Measurements from ENCODE around the gene LIMCH1.

The LIMCH1 gene

DNA sequence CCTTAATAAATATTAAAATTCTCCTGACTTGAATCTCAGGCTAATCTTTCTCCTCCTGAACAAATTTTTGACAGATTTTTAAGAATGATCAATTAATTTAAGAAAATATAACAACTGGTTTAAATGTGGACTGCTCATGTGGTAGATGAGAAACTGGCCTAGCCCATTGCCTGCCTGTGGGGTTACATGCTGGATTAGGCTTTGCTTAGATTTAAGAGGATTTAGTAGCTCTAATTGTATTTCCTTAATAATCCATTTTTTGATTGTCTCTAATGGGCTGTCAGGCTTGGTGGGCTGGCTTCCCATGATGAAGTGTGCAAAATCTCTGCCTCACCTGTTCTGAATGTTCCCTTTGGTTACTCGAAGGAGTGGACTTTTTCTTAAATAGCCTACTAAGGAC lies 27.8 kb upstream of the LIMCH1 start:
- H2AFZ ChIP-seq (ENCODE audit: low read length), result no peak overlapping the region
- no peaks in the 10 kb centered on the region for H3K9me3 ChIP-seq (ENCODE audit: insufficient read depth, low read depth, low read length)
- H3K27me3 ChIP-seq (ENCODE audit: insufficient read depth, low read length, poor library complexity, severe bottlenecking), result no peaks in the 10 kb centered on the region
- H3F3A ChIP-seq (ENCODE audit: low read depth), result no peaks in the 10 kb centered on the region
- no peak overlapping the region for H3K4me2 ChIP-seq (ENCODE audit: low read depth, low read length, poor library complexity, severe bottlenecking)
- H3K36me3 ChIP-seq (ENCODE audit: insufficient read depth, low read length), result no peaks in the 10 kb centered on the region
- H3K4me1 ChIP-seq (ENCODE audit: insufficient read depth, low read length, poor library complexity, severe bottlenecking), result no peaks in the 10 kb centered on the region
- H3K9ac ChIP-seq (ENCODE audit: low read depth, low read length, poor library complexity, severe bottlenecking), result no peak overlapping the region
- H3K79me2 ChIP-seq (ENCODE audit: insufficient read depth, low read length), result no peaks in the 10 kb centered on the region
- no peaks in the 10 kb centered on the region for H4K20me1 ChIP-seq (ENCODE audit: insufficient read depth, low read length, poor library complexity, severe bottlenecking)
- no peak for TF ChIP-seq EZH2phosphoT487 (IDR thresholded peaks at IDR 0.05; ENCODE audit: borderline replicate concordance)
- TF ChIP-seq, protein P1, sequence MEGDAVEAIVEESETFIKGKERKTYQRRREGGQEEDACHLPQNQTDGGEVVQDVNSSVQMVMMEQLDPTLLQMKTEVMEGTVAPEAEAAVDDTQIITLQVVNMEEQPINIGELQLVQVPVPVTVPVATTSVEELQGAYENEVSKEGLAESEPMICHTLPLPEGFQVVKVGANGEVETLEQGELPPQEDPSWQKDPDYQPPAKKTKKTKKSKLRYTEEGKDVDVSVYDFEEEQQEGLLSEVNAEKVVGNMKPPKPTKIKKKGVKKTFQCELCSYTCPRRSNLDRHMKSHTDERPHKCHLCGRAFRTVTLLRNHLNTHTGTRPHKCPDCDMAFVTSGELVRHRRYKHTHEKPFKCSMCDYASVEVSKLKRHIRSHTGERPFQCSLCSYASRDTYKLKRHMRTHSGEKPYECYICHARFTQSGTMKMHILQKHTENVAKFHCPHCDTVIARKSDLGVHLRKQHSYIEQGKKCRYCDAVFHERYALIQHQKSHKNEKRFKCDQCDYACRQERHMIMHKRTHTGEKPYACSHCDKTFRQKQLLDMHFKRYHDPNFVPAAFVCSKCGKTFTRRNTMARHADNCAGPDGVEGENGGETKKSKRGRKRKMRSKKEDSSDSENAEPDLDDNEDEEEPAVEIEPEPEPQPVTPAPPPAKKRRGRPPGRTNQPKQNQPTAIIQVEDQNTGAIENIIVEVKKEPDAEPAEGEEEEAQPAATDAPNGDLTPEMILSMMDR (conservative IDR thresholded peaks at IDR 0.05; ENCODE audit: low read length), result no peak
- H3K4me3 ChIP-seq (ENCODE audit: low read length, poor library complexity, severe bottlenecking), result no peak overlapping the region
- no peaks in the 10 kb centered on the region for H3K9me2 ChIP-seq (replicated peaks; ENCODE audit: low read depth, low read length)

- no peaks in the 10 kb centered on the region for H3K36me3 ChIP-seq (ENCODE audit: insufficient read depth, low read length)
- H3K79me2 ChIP-seq (ENCODE audit: insufficient read depth, low read length), result no peaks in the 10 kb centered on the region
- H3K4me2 ChIP-seq (ENCODE audit: low read depth, low read length, poor library complexity, severe bottlenecking), result no peak overlapping the region
Measured at GRCh38 chr4:41512136-41512535, 25.8 kb upstream of the LIMCH1 start.

GRCh38 chr4:41512596-41512995 lies 25.4 kb upstream of the LIMCH1 start:
- H3K9ac ChIP-seq (ENCODE audit: low read depth, low read length, poor library complexity, severe bottlenecking), result no peak overlapping the region
- H3K9me2 ChIP-seq (replicated peaks; ENCODE audit: low read depth, low read length), result no peaks in the 10 kb centered on the region
- no peaks in the 10 kb centered on the region for H3K27me3 ChIP-seq (ENCODE audit: insufficient read depth, low read length, poor library complexity, severe bottlenecking)
- no peaks in the 10 kb centered on the region for H3F3A ChIP-seq (ENCODE audit: low read depth)
- no peak overlapping the region for H3K4me2 ChIP-seq (ENCODE audit: low read depth, low read length, poor library complexity, severe bottlenecking)
- H3K4me1 ChIP-seq (ENCODE audit: insufficient read depth, low read length, poor library complexity, severe bottlenecking), result no peaks in the 10 kb centered on the region
- no peaks in the 10 kb centered on the region for H3K79me2 ChIP-seq (ENCODE audit: insufficient read depth, low read length)
- H3K36me3 ChIP-seq (ENCODE audit: insufficient read depth, low read length), result no peaks in the 10 kb centered on the region
- TF ChIP-seq, protein P1 (conservative IDR thresholded peaks at IDR 0.05; ENCODE audit: low read length), result no peak
- TF ChIP-seq EZH2phosphoT487 (IDR thresholded peaks at IDR 0.05; ENCODE audit: borderline replicate concordance), result no peak
- no peaks in the 10 kb centered on the region for H3K9me3 ChIP-seq (ENCODE audit: insufficient read depth, low read depth, low read length)
- no peak overlapping the region for H3K4me3 ChIP-seq (ENCODE audit: low read length, poor library complexity, severe bottlenecking)
- no peak overlapping the region for H2AFZ ChIP-seq (ENCODE audit: low read length)
- H4K20me1 ChIP-seq (ENCODE audit: insufficient read depth, low read length, poor library complexity, severe bottlenecking), result no peaks in the 10 kb centered on the region

More at GRCh38 chr4:41512136-41512535, 25.8 kb upstream of the LIMCH1 start:
- H3K9me2 ChIP-seq (replicated peaks; ENCODE audit: low read depth, low read length), result no peaks in the 10 kb centered on the region
- no peaks in the 10 kb centered on the region for H3F3A ChIP-seq (ENCODE audit: low read depth)
- no peak overlapping the region for H2AFZ ChIP-seq (ENCODE audit: low read length)
- TF ChIP-seq, protein P1 (conservative IDR thresholded peaks at IDR 0.05; ENCODE audit: low read length), result no peak
- TF ChIP-seq EZH2phosphoT487 (IDR thresholded peaks at IDR 0.05; ENCODE audit: borderline replicate concordance), result no peak
- no peaks in the 10 kb centered on the region for H3K27me3 ChIP-seq (ENCODE audit: insufficient read depth, low read length, poor library complexity, severe bottlenecking)
- H4K20me1 ChIP-seq (ENCODE audit: insufficient read depth, low read length, poor library complexity, severe bottlenecking), result no peaks in the 10 kb centered on the region
- H3K4me3 ChIP-seq (ENCODE audit: low read length, poor library complexity, severe bottlenecking), result no peak overlapping the region
- H3K9ac ChIP-seq (ENCODE audit: low read depth, low read length, poor library complexity, severe bottlenecking), result no peak overlapping the region
- no peaks in the 10 kb centered on the region for H3K9me3 ChIP-seq (ENCODE audit: insufficient read depth, low read depth, low read length)
- no peaks in the 10 kb centered on the region for H3K4me1 ChIP-seq (ENCODE audit: insufficient read depth, low read length, poor library complexity, severe bottlenecking)

Data from Loucy (cell line).